ENCODE data around the gene MDM1. TPM values are rescaled to one million over a fixed set of nuclear protein-coding genes. Genes with fewer than 3 reads are reported as not detected.

Gene MDM1
- total RNA-seq, 2 experiments from 2014 or later: 26.2 to 30.8 TPM

DNA sequence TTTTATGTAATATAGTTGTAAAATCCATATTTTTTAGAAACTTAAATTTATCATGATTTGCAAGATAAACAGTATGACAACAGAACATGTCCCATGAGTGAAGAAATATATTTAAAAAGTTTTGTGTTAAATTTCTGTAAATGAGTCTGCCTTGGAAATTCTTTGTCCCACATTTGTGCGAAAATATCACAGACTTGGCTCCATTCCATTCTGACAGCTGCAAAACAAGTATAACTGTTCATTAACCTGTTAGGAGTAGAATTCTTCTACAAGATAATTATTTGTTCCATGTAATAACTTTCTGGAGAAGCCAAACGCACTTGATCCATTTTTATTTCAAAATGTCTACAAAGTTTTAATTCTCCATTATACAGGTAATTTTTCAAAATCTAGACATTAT, 37.9 kb downstream of the MDM1 start:
- CTCF ChIA-PET (ENCODE audit: unreplicated experiment): no interaction called here
- H3K9me3 ChIP-seq (ENCODE audit: low read length): no peaks in the 10 kb centered on the region
- no peak overlapping the region for H3K4me3 ChIP-seq (ENCODE audit: low read depth, low read length, poor library complexity, severe bottlenecking)
- H3K4me2 ChIP-seq (ENCODE audit: low read length): no peak overlapping the region
- intact Hi-C loops (cut with micrococcal nuclease; ENCODE audit: unreplicated experiment): no loop called here
- H3K27ac ChIP-seq (ENCODE audit: low read depth, low read length, poor library complexity, severe bottlenecking): no peak overlapping the region
- no TSS peak for BruUV-seq (replicated peaks)
- POLR2A ChIA-PET: interaction anchor here (0.5 to 0.7 kb wide), 2 partner anchors 425 to 564 kb away, joined by 3 read pairs; no protein-coding TSS in a partner anchor
- no peak for DNase-seq (ENCODE audit: low spot score)
- no peak for TF ChIP-seq EZH2phosphoT487 (IDR thresholded peaks at IDR 0.05; ENCODE audit: borderline replicate concordance, low read depth, low read length)
- H3K79me2 ChIP-seq (ENCODE audit: insufficient read depth, low read depth, low read length): no peaks in the 10 kb centered on the region
- no peaks in the 10 kb centered on the region for H3K9me2 ChIP-seq (ENCODE audit: insufficient read depth, low read length)
- no peak overlapping the region for H2AFZ ChIP-seq (ENCODE audit: low read length)
- no peaks in the 10 kb centered on the region for H4K20me1 ChIP-seq (ENCODE audit: insufficient read depth, low read length)
- H3K36me3 ChIP-seq (ENCODE audit: insufficient read depth, low read length): peaks cover 34% of the 10 kb centered on the region
- no peaks in the 10 kb centered on the region for H3K4me1 ChIP-seq (ENCODE audit: insufficient read depth, low read length, poor library complexity, severe bottlenecking)

- Histone ChIP-seq H3K27ac (ENCODE audit: low read depth, low read length, poor library complexity, severe bottlenecking) (no peak overlapping the region), H3K9me3 (ENCODE audit: low read length) (no peaks in the 10 kb centered on the region), H3K36me3 (ENCODE audit: insufficient read depth, low read length) (peaks cover 25% of the 10 kb centered on the region), H3K4me1 (ENCODE audit: insufficient read depth, low read length, poor library complexity, severe bottlenecking) (no peaks in the 10 kb centered on the region), H3K4me3 (ENCODE audit: low read depth, low read length, poor library complexity, severe bottlenecking) (no peak overlapping the region), H2AFZ (ENCODE audit: low read length) (no peak overlapping the region), H3K79me2 (ENCODE audit: insufficient read depth, low read depth, low read length) (no peaks in the 10 kb centered on the region), H3K9me2 (ENCODE audit: insufficient read depth, low read length) (no peaks in the 10 kb centered on the region), H4K20me1 (ENCODE audit: insufficient read depth, low read length) (no peaks in the 10 kb centered on the region), H3K4me2 (ENCODE audit: low read length) (no peak overlapping the region)
- no TSS peak for BruUV-seq (replicated peaks)
- intact Hi-C loops (cut with micrococcal nuclease; ENCODE audit: unreplicated experiment): no loop called here
- no peak for DNase-seq (ENCODE audit: low spot score)
- CTCF ChIA-PET (ENCODE audit: unreplicated experiment): interaction anchor here (0.7 kb wide), 1 partner anchor 45 kb away, joined by 3 read pairs; no protein-coding TSS in a partner anchor
- POLR2A ChIA-PET: no interaction called here
- TF ChIP-seq CTCF (conservative IDR thresholded peaks at IDR 0.05; ENCODE audit: low read length) (no peak), EZH2phosphoT487 (IDR thresholded peaks at IDR 0.05; ENCODE audit: borderline replicate concordance, low read depth, low read length) (no peak)
Observed at GRCh38 chr12:68293347-68293746, 38.8 kb downstream of the MDM1 start.

- Histone ChIP-seq H3K4me2 (ENCODE audit: low read length) (no peak overlapping the region), H3K36me3 (ENCODE audit: insufficient read depth, low read length) (peaks cover 20% of the 10 kb centered on the region), H3K9me3 (ENCODE audit: low read length) (no peaks in the 10 kb centered on the region), H3K4me1 (ENCODE audit: insufficient read depth, low read length, poor library complexity, severe bottlenecking) (no peaks in the 10 kb centered on the region), H4K20me1 (ENCODE audit: insufficient read depth, low read length) (no peaks in the 10 kb centered on the region), H3K9me2 (ENCODE audit: insufficient read depth, low read length) (no peaks in the 10 kb centered on the region), H2AFZ (ENCODE audit: low read length) (no peak overlapping the region), H3K4me3 (ENCODE audit: low read depth, low read length, poor library complexity, severe bottlenecking) (no peak overlapping the region), H3K27ac (ENCODE audit: low read depth, low read length, poor library complexity, severe bottlenecking) (no peak overlapping the region), H3K79me2 (ENCODE audit: insufficient read depth, low read depth, low read length) (no peaks in the 10 kb centered on the region)
- no peak for DNase-seq (ENCODE audit: low spot score)
- intact Hi-C loops (cut with micrococcal nuclease; ENCODE audit: unreplicated experiment): no loop called here
- ChIA-PET POLR2A (interaction anchor here (0.9 kb wide), 1 partner anchor 46 kb away, joined by 4 read pairs; no protein-coding TSS in a partner anchor), CTCF (ENCODE audit: unreplicated experiment) (interaction anchor here (0.7 kb wide), 1 partner anchor 44 kb away, joined by 3 read pairs; no protein-coding TSS in a partner anchor)
- TF ChIP-seq CTCF (conservative IDR thresholded peaks at IDR 0.05; ENCODE audit: low read length): no peak
- no peak for TF ChIP-seq EZH2phosphoT487 (IDR thresholded peaks at IDR 0.05; ENCODE audit: borderline replicate concordance, low read depth, low read length)
- BruUV-seq (replicated peaks): no TSS peak
Observed at GRCh38 chr12:68292151-68292943, 39.8 kb downstream of the MDM1 start.
